ENCODE data around the gene TFPT. TPM values are rescaled to one million over a fixed set of nuclear protein-coding genes. Genes with fewer than 3 reads are reported as not detected.

The TFPT gene
- total RNA-seq, 1 donor from 2014 or later = 21.8 TPM

- H3K4me1 Mint-ChIP-seq (ENCODE audit: low read depth) = peaks cover 18% of the 10 kb centered on the region
- peaks cover 12% of the 10 kb centered on the region for H3K36me3 Mint-ChIP-seq (ENCODE audit: insufficient read depth)
- no peaks in the 10 kb centered on the region for H3K27me3 Mint-ChIP-seq
- no peaks in the 10 kb centered on the region for H3K9me3 Mint-ChIP-seq (ENCODE audit: low read depth)
- H3K27ac Mint-ChIP-seq = peak overlapping the region; percentile 94
- peak overlapping the region; percentile 95 for H3K4me3 Mint-ChIP-seq (ENCODE audit: low read depth)
- no peak for DNase-seq (ENCODE audit: low spot score, unreplicated experiment)
- TF ChIP-seq, protein P1, sequence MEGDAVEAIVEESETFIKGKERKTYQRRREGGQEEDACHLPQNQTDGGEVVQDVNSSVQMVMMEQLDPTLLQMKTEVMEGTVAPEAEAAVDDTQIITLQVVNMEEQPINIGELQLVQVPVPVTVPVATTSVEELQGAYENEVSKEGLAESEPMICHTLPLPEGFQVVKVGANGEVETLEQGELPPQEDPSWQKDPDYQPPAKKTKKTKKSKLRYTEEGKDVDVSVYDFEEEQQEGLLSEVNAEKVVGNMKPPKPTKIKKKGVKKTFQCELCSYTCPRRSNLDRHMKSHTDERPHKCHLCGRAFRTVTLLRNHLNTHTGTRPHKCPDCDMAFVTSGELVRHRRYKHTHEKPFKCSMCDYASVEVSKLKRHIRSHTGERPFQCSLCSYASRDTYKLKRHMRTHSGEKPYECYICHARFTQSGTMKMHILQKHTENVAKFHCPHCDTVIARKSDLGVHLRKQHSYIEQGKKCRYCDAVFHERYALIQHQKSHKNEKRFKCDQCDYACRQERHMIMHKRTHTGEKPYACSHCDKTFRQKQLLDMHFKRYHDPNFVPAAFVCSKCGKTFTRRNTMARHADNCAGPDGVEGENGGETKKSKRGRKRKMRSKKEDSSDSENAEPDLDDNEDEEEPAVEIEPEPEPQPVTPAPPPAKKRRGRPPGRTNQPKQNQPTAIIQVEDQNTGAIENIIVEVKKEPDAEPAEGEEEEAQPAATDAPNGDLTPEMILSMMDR (IDR thresholded peaks at IDR 0.05; ENCODE audit: unreplicated experiment) = no peak
Measured at GRCh38 chr19:54114340-54115108, 933 bp downstream of the TFPT start.

DNA sequence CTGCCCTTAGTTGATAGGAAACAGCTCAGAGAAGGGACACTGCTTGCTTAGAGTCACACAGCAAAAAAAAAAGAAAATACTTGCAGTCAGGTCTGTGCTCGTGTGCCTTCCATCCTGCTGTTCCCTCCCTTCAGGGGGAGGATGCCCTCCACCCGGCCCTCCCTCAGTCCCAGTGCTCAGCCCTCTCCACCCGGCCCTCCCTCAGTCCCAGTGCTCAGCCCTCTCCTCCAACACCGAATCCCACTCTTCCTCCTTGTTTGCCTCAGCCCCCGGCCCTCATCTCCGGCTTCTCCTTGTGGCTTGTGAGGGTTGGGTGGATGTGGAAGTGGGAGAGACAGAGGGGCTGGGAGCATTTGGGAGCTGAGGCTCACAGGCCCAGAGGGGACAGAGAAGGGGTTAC, 5.8 kb downstream of the TFPT start:
- Mint-ChIP-seq H3K4me3 (ENCODE audit: low read depth) (no peak overlapping the region), H3K27me3 (no peaks in the 10 kb centered on the region), H3K36me3 (ENCODE audit: insufficient read depth) (peaks cover 16% of the 10 kb centered on the region), H3K4me1 (ENCODE audit: low read depth) (peaks cover 7% of the 10 kb centered on the region), H3K9me3 (ENCODE audit: low read depth) (no peaks in the 10 kb centered on the region), H3K27ac (no peak overlapping the region)
- TF ChIP-seq, protein P1 (IDR thresholded peaks at IDR 0.05; ENCODE audit: unreplicated experiment) = no peak
- DNase-seq (ENCODE audit: low spot score, unreplicated experiment) = no peak

DNA sequence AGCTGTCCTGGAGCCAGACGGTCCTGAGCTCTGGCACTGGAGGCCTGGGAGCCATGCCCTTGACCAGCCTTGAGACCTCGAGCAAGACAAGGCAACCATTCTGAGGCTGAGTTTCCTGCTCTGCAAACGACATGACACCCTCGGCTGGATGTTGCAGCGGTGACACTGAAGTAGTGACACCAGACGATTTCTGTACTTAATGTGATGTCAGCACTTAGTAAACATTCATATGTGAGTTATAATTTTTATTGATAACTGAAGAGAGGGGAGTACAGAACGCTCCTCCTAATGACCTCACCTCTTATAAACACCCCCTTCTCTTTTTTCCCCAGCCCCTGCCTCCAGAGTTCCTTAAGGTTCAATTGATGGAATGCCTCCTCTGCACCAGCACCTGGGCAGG, 7.0 kb downstream of the TFPT start:
- Mint-ChIP-seq H3K4me1 (ENCODE audit: low read depth) (no peaks in the 10 kb centered on the region), H3K27me3 (no peaks in the 10 kb centered on the region), H3K9me3 (ENCODE audit: low read depth) (no peaks in the 10 kb centered on the region), H3K4me3 (ENCODE audit: low read depth) (no peak overlapping the region), H3K36me3 (ENCODE audit: insufficient read depth) (peaks cover 16% of the 10 kb centered on the region), H3K27ac (no peak overlapping the region)
- TF ChIP-seq, protein P1 (IDR thresholded peaks at IDR 0.05; ENCODE audit: unreplicated experiment) = no peak
- no peak for DNase-seq (ENCODE audit: low spot score, unreplicated experiment)

- no peak overlapping the region for H3K4me3 Mint-ChIP-seq (ENCODE audit: low read depth)
- no peak for DNase-seq (ENCODE audit: low spot score, unreplicated experiment)
- H3K4me1 Mint-ChIP-seq (ENCODE audit: low read depth) = peaks cover 3% of the 10 kb centered on the region
- H3K9me3 Mint-ChIP-seq (ENCODE audit: low read depth) = no peaks in the 10 kb centered on the region
- TF ChIP-seq, protein P1 (IDR thresholded peaks at IDR 0.05; ENCODE audit: unreplicated experiment) = no peak
- no peak overlapping the region for H3K27ac Mint-ChIP-seq
- no peaks in the 10 kb centered on the region for H3K27me3 Mint-ChIP-seq
- H3K36me3 Mint-ChIP-seq (ENCODE audit: insufficient read depth) = peaks cover 16% of the 10 kb centered on the region
Measured at GRCh38 chr19:54107876-54108490, 7.5 kb downstream of the TFPT start.

GRCh38 chr19:54106716-54107115, 8.7 kb downstream of the TFPT start:
- no peaks in the 10 kb centered on the region for H3K27me3 Mint-ChIP-seq
- H3K4me1 Mint-ChIP-seq (ENCODE audit: low read depth) = peaks cover 3% of the 10 kb centered on the region
- peaks cover 14% of the 10 kb centered on the region for H3K36me3 Mint-ChIP-seq (ENCODE audit: insufficient read depth)
- TF ChIP-seq, protein P1 (IDR thresholded peaks at IDR 0.05; ENCODE audit: unreplicated experiment) = no peak
- no peak overlapping the region for H3K27ac Mint-ChIP-seq
- no peaks in the 10 kb centered on the region for H3K9me3 Mint-ChIP-seq (ENCODE audit: low read depth)
- H3K4me3 Mint-ChIP-seq (ENCODE audit: low read depth) = no peak overlapping the region
- no peak for DNase-seq (ENCODE audit: low spot score, unreplicated experiment)

Data from progenitor cell of endocrine pancreas (in vitro differentiated cells).